OCI-LY7 (cell line): ENCODE data around the gene GJB4. TPM values are rescaled to one million over a fixed set of nuclear protein-coding genes. Genes with fewer than 3 reads are reported as not detected.

Source experiments
- BruUV-seq: library from RNA; stranded (reverse); fragments of 400-500 nt; replicated peaks from 2 replicates; lab custom pipeline; 2021; lab: Mats Ljungman, UMichigan
- CTCF ChIA-PET: fragments of 300-600 bp; sonication (Branson Sonifier 250); formaldehyde crosslinking; loops from one replicate; lab custom pipeline; 2022; ENCODE audit warnings: antibody characterized with exemption; ENCODE audit not compliant: unreplicated experiment; lab: Charles Lee
- POLR2A ChIA-PET: fragments of 300-600 bp; sonication (Branson Sonifier 250); formaldehyde crosslinking; loops from one replicate; lab custom pipeline; 2022; ENCODE audit warnings: antibody characterized with exemption; lab: Charles Lee
- DNase-seq: peaks from one replicate; pipeline ENCODE4 v3.0.0-alpha.2; 2015; ENCODE audit warnings: low spot score
- H2AFZ ChIP-seq: fragments of 200-600 bp; sonication (generic), shearing (Covaris generic); 2 replicates; pipeline ENCODE4 v1.6.1; 2014; ENCODE audit warnings: mild to moderate bottlenecking, antibody characterized with exemption, low read length, moderate library complexity
- H3K27ac ChIP-seq: fragments of 200-600 bp; sonication (generic); 2 replicates; pipeline ENCODE4 v1.5.1; 2014; ENCODE audit warnings: mixed run types, low read depth, mild to moderate bottlenecking, moderate library complexity, low read length, inconsistent platforms; ENCODE audit not compliant: poor library complexity, severe bottlenecking
- H3K36me3 ChIP-seq: fragments of 200-600 bp; sonication (generic); 2 replicates; pipeline ENCODE4 v1.6.1; 2014; ENCODE audit warnings: mild to moderate bottlenecking, antibody characterized with exemption, low read length, moderate library complexity, mixed read lengths; ENCODE audit not compliant: insufficient read depth
- H3K4me1 ChIP-seq: fragments of 200-600 bp; sonication (generic); 2 replicates; pipeline ENCODE4 v1.5.1; 2014; ENCODE audit warnings: mild to moderate bottlenecking, low read length; ENCODE audit not compliant: insufficient read depth, poor library complexity, severe bottlenecking
- H3K4me2 ChIP-seq: fragments of 200-600 bp; sonication (generic); 2 replicates; pipeline ENCODE4 v1.6.1; 2014; ENCODE audit warnings: mild to moderate bottlenecking, low read length
- H3K4me3 ChIP-seq: fragments of 200-600 bp; sonication (generic); 2 replicates; pipeline ENCODE4 v1.5.1; 2014; ENCODE audit warnings: mild to moderate bottlenecking, low read depth, low read length; ENCODE audit not compliant: poor library complexity, severe bottlenecking
- H3K79me2 ChIP-seq: fragments of 200-600 bp; sonication (generic); 2 replicates; pipeline ENCODE4 v1.6.1; 2016; ENCODE audit warnings: low read depth, mild to moderate bottlenecking, low read length, moderate library complexity, mixed read lengths; ENCODE audit not compliant: insufficient read depth
- H3K9me2 ChIP-seq: fragments of 200-600 bp; sonication (generic); 2 replicates; pipeline ENCODE4 v1.6.1; 2016; ENCODE audit warnings: mild to moderate bottlenecking, low read length, mixed read lengths; ENCODE audit not compliant: insufficient read depth
- H3K9me3 ChIP-seq: fragments of 200-600 bp; sonication (generic); 2 replicates; pipeline ENCODE4 v1.6.1; 2014; ENCODE audit warnings: mild to moderate bottlenecking, mixed run types, low read length, mixed read lengths
- H4K20me1 ChIP-seq: fragments of 200-600 bp; sonication (generic); 2 replicates; pipeline ENCODE4 v1.6.1; 2014; ENCODE audit warnings: mild to moderate bottlenecking, antibody characterized with exemption, low read length, moderate library complexity, mixed read lengths; ENCODE audit not compliant: insufficient read depth
- EZH2phosphoT487 ChIP-seq: fragments of 200-600 bp; sonication (generic); IDR thresholded peaks from 2 replicates; pipeline ENCODE4 v1.6.1; 2018; ENCODE audit warnings: low read depth, borderline replicate concordance, mild to moderate bottlenecking, mixed run types, antibody characterized with exemption, low read length, moderate library complexity, mixed read lengths
- intact Hi-C: fragments of 100-400 bp; cut with micrococcal nuclease; formaldehyde crosslinking; loops from one replicate; pipeline ENCODE4 v1.10.0; 2022; ENCODE audit not compliant: unreplicated experiment
- total RNA-seq, 2 experiments: library from RNA; depleted of rRNA in 1 of 2; stranded (reverse); fragments of >200 nt in 1 of 2; shearing (Covaris generic) in 1 of 2; gene quantifications; 2 replicates each; pipeline ENCODE4 v1.2.3, GENCODE V29; 2014 to 2022
- TF ChIP-seq, protein P1 (sequence below): fragments of 200-600 bp; sonication (generic); conservative IDR thresholded peaks from 2 replicates; pipeline ENCODE4 v1.5.1; 2014; ENCODE audit warnings: mild to moderate bottlenecking, antibody characterized with exemption, low read length, moderate library complexity, mixed read lengths

GJB4 gene
- total RNA-seq, 2 experiments from 2014 or later, result not detected

DNA sequence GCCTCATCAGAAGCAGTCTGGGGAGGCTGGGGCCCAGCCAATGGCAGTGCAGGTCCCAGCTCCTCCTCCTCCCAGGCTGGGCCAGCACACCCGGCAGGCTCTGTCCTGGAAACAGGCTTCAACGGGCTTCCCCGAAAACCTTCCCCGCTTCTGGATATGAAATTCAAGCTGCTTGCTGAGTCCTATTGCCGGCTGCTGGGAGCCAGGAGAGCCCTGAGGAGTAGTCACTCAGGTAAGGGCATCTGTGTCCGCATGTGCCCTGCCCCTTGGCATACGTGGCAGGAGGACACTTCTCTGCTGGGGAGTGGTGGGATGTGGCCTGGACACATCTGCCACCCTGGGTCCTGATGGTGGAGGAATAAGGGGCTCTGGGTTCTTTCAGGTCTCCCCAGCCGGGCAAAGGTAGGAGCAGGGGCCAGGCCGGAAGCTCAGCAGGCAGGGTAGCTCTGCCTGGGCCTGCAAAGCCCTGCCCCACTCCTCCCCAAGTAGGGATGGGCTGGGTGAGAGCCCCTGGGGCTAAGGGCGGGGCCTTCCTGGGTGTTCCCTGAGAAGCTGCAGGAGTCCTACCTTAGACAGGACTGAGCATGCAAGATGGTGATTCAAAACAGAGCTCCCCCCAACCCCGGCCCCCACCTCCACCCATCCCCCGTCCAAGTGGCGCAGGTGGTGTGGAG, 4.4 kb upstream of the GJB4 start, which contains the start of gene GJB5:
Gene GJB5 (plus strand): TSS at position 84 of the 674 bp plus-strand sequence. CDS start 2,284 bp downstream, outside the sequence.
- POLR2A ChIA-PET, result no interaction called here
- Histone ChIP-seq H3K9me3 (no peaks in the 10 kb centered on the region), H3K4me2 (no peak within 1 kb of the TSS), H3K27ac (no peak within 1 kb of the TSS), H3K4me3 (no peak within 1 kb of the TSS), H4K20me1 (no peaks in the 10 kb centered on the region), H3K79me2 (no peaks in the 10 kb centered on the region), H2AFZ (no peak within 1 kb of the TSS), H3K9me2 (no peaks in the 10 kb centered on the region), H3K4me1 (no peaks in the 10 kb centered on the region), H3K36me3 (no peaks in the 10 kb centered on the region)
- BruUV-seq, result no TSS peak
- DNase-seq, result no peak
- intact Hi-C loops, result no loop called here
- TF ChIP-seq, protein P1, sequence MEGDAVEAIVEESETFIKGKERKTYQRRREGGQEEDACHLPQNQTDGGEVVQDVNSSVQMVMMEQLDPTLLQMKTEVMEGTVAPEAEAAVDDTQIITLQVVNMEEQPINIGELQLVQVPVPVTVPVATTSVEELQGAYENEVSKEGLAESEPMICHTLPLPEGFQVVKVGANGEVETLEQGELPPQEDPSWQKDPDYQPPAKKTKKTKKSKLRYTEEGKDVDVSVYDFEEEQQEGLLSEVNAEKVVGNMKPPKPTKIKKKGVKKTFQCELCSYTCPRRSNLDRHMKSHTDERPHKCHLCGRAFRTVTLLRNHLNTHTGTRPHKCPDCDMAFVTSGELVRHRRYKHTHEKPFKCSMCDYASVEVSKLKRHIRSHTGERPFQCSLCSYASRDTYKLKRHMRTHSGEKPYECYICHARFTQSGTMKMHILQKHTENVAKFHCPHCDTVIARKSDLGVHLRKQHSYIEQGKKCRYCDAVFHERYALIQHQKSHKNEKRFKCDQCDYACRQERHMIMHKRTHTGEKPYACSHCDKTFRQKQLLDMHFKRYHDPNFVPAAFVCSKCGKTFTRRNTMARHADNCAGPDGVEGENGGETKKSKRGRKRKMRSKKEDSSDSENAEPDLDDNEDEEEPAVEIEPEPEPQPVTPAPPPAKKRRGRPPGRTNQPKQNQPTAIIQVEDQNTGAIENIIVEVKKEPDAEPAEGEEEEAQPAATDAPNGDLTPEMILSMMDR, result no peak
- TF ChIP-seq EZH2phosphoT487, result no peak
- CTCF ChIA-PET, result no interaction called here

- Histone ChIP-seq H4K20me1 (no peaks in the 10 kb centered on the region), H3K4me3 (no peak overlapping the region), H3K4me2 (no peak overlapping the region), H3K36me3 (no peaks in the 10 kb centered on the region), H3K9me2 (no peaks in the 10 kb centered on the region), H2AFZ (no peak overlapping the region), H3K4me1 (no peaks in the 10 kb centered on the region), H3K79me2 (no peaks in the 10 kb centered on the region), H3K27ac (no peak overlapping the region), H3K9me3 (no peaks in the 10 kb centered on the region)
- POLR2A ChIA-PET, result no interaction called here
- no TSS peak for BruUV-seq
- intact Hi-C loops, result no loop called here
- DNase-seq, result no peak
- TF ChIP-seq, protein P1, result no peak
- TF ChIP-seq EZH2phosphoT487, result no peak
- CTCF ChIA-PET, result no interaction called here
Observed at GRCh38 chr1:34755961-34756360, 3.6 kb upstream of the GJB4 start.

GRCh38 chr1:34757386-34757785, 2.2 kb upstream of the GJB4 start:
- no peak overlapping the region for H3K4me3 ChIP-seq
- no peak for DNase-seq
- TF ChIP-seq, protein P1, result no peak
- no peak for TF ChIP-seq EZH2phosphoT487
- no peaks in the 10 kb centered on the region for H3K9me3 ChIP-seq
- no peak overlapping the region for H3K4me2 ChIP-seq
- no peaks in the 10 kb centered on the region for H3K9me2 ChIP-seq
- H4K20me1 ChIP-seq, result no peaks in the 10 kb centered on the region
- H3K4me1 ChIP-seq, result no peaks in the 10 kb centered on the region
- no peak overlapping the region for H3K27ac ChIP-seq
- H3K36me3 ChIP-seq, result no peaks in the 10 kb centered on the region
- no peak overlapping the region for H2AFZ ChIP-seq
- ChIA-PET POLR2A (no interaction called here), CTCF (no interaction called here)
- no TSS peak for BruUV-seq
- H3K79me2 ChIP-seq, result no peaks in the 10 kb centered on the region
- intact Hi-C loops, result no loop called here
